Kidney (tissue), 14 donors: ENCODE results near the gene DNAL4. TPM values are rescaled to one million over a fixed set of nuclear protein-coding genes. Genes with fewer than 3 reads are reported as not detected.

Source experiments
- DNase-seq, 5 donors: peaks; one replicate each; pipeline ENCODE4 v3.0.0-alpha.2; 2013 to 2020
- FAIRE-seq: peaks from 2 replicates; lab custom pipeline; 2012; peaks lifted over from hg19 to GRCh38; lab: Jason Lieb, UNC
- H3K27ac ChIP-seq, 2 donors: one replicate each; pipeline ENCODE4 v1.7.0; 2013; ENCODE audit warnings: low read depth in 2 of 2, low read length in 2 of 2, inconsistent platforms in 1 of 2
- H3K27me3 ChIP-seq: one replicate; pipeline ENCODE4 v1.7.1; 2013; ENCODE audit warnings: low read length, inconsistent platforms; ENCODE audit not compliant: control insufficient read depth, insufficient read depth
- H3K36me3 ChIP-seq, 3 donors: one replicate each; pipeline versions ENCODE4 v1.7.0 to v1.7.1; 2013; ENCODE audit warnings: low read length in 3 of 3, control low read depth in 1 of 3, inconsistent platforms in 1 of 3; ENCODE audit not compliant: insufficient read depth in 3 of 3, control insufficient read depth in 2 of 3
- H3K4me1 ChIP-seq, 3 donors: one replicate each; pipeline versions ENCODE4 v1.7.0 to v1.7.1; 2013; ENCODE audit warnings: low read length in 3 of 3, inconsistent platforms in 1 of 3, low read depth in 1 of 3; ENCODE audit not compliant: control insufficient read depth in 2 of 3, insufficient read depth in 2 of 3
- H3K4me3 ChIP-seq, 3 donors: one replicate each; pipeline versions ENCODE4 v1.7.0 to v1.8.1; 2013; ENCODE audit warnings: low read length in 3 of 3, control low read depth in 1 of 3, inconsistent platforms in 1 of 3
- H3K9ac ChIP-seq, 3 donors: one replicate each; pipeline versions ENCODE4 v1.7.0 to v1.7.1; 2013; ENCODE audit warnings: low read length in 3 of 3, control low read depth in 1 of 3, inconsistent platforms in 1 of 3
- H3K9me3 ChIP-seq, 3 donors: one replicate each; pipeline versions ENCODE4 v1.7.0 to v1.7.1; 2013; ENCODE audit warnings: low read length in 3 of 3, control low read depth in 1 of 3, inconsistent platforms in 1 of 3; ENCODE audit not compliant: control insufficient read depth in 2 of 3, insufficient read depth in 1 of 3
- CTCF ChIP-seq: IDR thresholded peaks from 3 replicates; pipeline ENCODE4 v1.5.1; 2012; ENCODE audit warnings: mild to moderate bottlenecking, moderate library complexity, borderline replicate concordance; ENCODE audit not compliant: insufficient read depth; ENCODE audit errors: extremely low read depth
- intact Hi-C: fragments of 100-400 bp; cut with DNase I; formaldehyde crosslinking; loops from one replicate; pipeline ENCODE4 v1.11.1; 2022
- polyA plus RNA-seq: library from polyadenylated mRNA; stranded (reverse); fragments of 350-450 nt; fragmentation: Illumina TruSeq; extraction: RNeasy Lipid Tissue Mini Kit (QIAGEN cat#74804); gene quantifications from one replicate; pipeline ENCODE4 v1.2.3, GENCODE V29; 2014; ENCODE audit warnings: low read depth, low replicate concordance; ENCODE audit not compliant: insufficient read depth
- total RNA-seq: library from RNA; stranded (reverse); fragmentation: NEBNext Ultra II Directional; extraction: Animal tissue kit (Norgen Biotek cat#: 25700); gene quantifications from one replicate; pipeline ENCODE4 v1.2.1, GENCODE V29; 2021
- donor health status: control.
- donor health status: control.
- donor health status: control.
- donor health status: control.
- donor health status: control.
- donor health status: DM: yes; HTN: yes; CAD: no.
- donor health status: Normal renal cell carcinoma (clear cell type).

Gene DNAL4
- total and polyA plus RNA-seq, 2 donors from 2014 or later, result 26.5 to 39.7 TPM

DNA sequence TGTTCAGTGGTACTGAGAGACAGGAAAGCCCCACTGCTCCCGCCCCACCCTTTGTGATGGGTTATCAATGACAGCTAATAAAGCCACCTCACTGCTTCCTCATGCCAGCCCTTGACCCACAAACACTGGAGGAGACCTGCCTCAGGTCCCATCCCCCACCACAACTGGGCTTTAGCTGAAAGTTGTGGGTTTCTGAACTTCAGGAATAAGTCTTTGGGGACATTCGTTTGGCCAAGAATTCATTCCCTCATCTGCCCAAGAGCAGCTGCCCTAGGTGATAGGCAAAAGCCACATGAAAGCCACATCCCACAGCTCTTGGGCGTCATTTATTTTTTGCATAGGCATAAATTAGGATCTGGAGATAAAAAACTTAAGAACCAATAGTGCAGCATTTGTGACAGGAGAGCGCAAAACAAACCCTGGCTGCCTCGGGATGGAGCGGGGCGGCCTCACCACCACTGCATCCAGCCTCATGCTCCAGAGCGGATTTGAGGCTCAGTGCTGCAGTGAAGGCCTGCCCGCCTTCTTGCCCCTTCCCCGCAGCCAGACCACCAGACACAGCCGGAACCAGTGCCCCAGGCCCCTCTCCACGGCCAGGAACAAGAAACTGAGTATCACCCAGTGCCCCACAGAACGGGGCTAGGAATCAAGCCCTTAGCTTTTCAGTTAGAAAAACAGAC, 59.4 kb downstream of the DNAL4 start:
- peak overlapping the region; percentile 23 to 33 for H3K27ac ChIP-seq
- no peak overlapping the region for H3K4me3 ChIP-seq
- no peak for TF ChIP-seq CTCF
- peaks cover 0 to 12% (median 12%) of the 10 kb centered on the region in 3 donors for H3K4me1 ChIP-seq
- H3K36me3 ChIP-seq, result peaks cover 0 to 54% (median 44%) of the 10 kb centered on the region in 3 donors
- no peaks in the 10 kb centered on the region for H3K27me3 ChIP-seq
- no peak for FAIRE-seq
- peak overlapping the region in 1 of 3 donors; percentile 16 for H3K9ac ChIP-seq
- no peaks in the 10 kb centered on the region for H3K9me3 ChIP-seq
- intact Hi-C loops, result no loop called here
- DNase-seq, result peak in 1 of 5 donors; percentile 60

DNA sequence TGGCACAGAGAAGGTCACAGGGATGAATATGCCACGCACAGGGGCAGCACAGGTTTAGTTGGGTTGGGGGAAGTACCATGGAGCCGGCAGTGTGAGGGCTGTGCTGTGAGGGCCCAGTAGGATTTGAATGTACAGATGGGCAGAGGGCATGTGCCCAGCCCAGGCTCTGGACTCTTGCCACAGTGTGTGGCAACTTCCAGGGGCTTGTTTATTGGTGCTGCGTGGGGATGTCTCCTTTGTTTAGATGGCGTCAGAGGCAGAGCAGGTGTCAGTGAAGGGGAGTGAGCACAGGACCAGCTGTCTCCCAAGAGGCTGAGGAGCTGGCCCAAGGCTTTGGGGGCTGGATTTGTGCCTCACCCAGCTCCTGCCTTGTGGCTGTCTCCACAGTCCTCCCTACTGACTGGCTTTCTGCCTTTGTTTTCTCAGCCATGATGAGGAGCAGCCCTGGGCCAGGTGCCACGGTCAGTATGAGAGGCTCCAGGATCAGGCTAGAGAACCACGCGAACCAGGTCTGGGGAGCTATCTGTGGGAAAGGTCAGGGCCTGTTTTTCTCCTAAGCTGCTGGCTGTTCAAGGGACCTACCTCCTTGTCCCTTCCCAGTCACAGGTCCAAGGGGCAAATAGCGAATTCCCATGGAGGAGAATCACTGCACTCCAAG, 60.1 kb downstream of the DNAL4 start:
- H3K36me3 ChIP-seq, result peaks cover 0 to 50% (median 41%) of the 10 kb centered on the region in 3 donors
- H3K27ac ChIP-seq, result peak overlapping the region; percentile 33 to 73
- H3K9me3 ChIP-seq, result no peaks in the 10 kb centered on the region
- FAIRE-seq (no peak), DNase-seq (peak in 2 of 5 donors; percentile 36 to 57)
- H3K4me1 ChIP-seq, result peaks cover 0 to 12% (median 12%) of the 10 kb centered on the region in 3 donors
- H3K9ac ChIP-seq, result peak overlapping the region in 1 of 3 donors; percentile 16
- no peaks in the 10 kb centered on the region for H3K27me3 ChIP-seq
- intact Hi-C loops, result no loop called here
- no peak for TF ChIP-seq CTCF
- H3K4me3 ChIP-seq, result no peak overlapping the region

GRCh38 chr22:38733329-38733723, 60.6 kb downstream of the DNAL4 start:
- H3K36me3 ChIP-seq, result peaks cover 0 to 49% (median 37%) of the 10 kb centered on the region in 3 donors
- intact Hi-C loops, result no loop called here
- peak; percentile 45 for TF ChIP-seq CTCF

More at GRCh38 chr22:38733329-38733723, 60.6 kb downstream of the DNAL4 start:
- Histone ChIP-seq H3K9ac (no peak overlapping the region), H3K27me3 (no peaks in the 10 kb centered on the region), H3K4me1 (peaks cover 0 to 15% (median 12%) of the 10 kb centered on the region in 3 donors), H3K27ac (peak overlapping the region; percentile 33 to 73), H3K9me3 (no peaks in the 10 kb centered on the region), H3K4me3 (no peak overlapping the region)
- FAIRE-seq (no peak), DNase-seq (peak in 2 of 5 donors; percentile 53 to 77)
